Endodermal cell (in vitro differentiated cells): ENCODE results near the gene TMEM209. TPM values are rescaled to one million over a fixed set of nuclear protein-coding genes. Genes with fewer than 3 reads are reported as not detected.

ENCODE experiments used
- DNase-seq: peaks from one replicate; pipeline ENCODE4 v3.0.0-alpha.2; 2017
- H3K27ac ChIP-seq: 2 replicates; pipeline ENCODE4 v1.5.1; 2013; ENCODE audit warnings: mild to moderate bottlenecking, low read depth, low read length, moderate library complexity
- H3K27me3 ChIP-seq: 2 replicates; pipeline ENCODE4 v1.6.1; 2013; ENCODE audit warnings: mild to moderate bottlenecking, low read length, moderate library complexity; ENCODE audit not compliant: insufficient read depth, control insufficient read depth, poor library complexity, severe bottlenecking
- H3K36me3 ChIP-seq: 2 replicates; pipeline ENCODE4 v1.7.0; 2013; ENCODE audit warnings: mild to moderate bottlenecking, low read length, moderate library complexity; ENCODE audit not compliant: control insufficient read depth, insufficient read depth
- H3K4me1 ChIP-seq: one replicate; pipeline ENCODE4 v1.7.0; 2013; ENCODE audit warnings: low read length; ENCODE audit not compliant: control insufficient read depth, insufficient read depth
- H3K4me3 ChIP-seq: 2 replicates; pipeline ENCODE4 v1.5.1; 2013; ENCODE audit warnings: mild to moderate bottlenecking, low read length, moderate library complexity
- H3K9ac ChIP-seq: 2 replicates; pipeline ENCODE4 v1.6.1; 2013; ENCODE audit warnings: mild to moderate bottlenecking, low read length, moderate library complexity; ENCODE audit not compliant: poor library complexity, severe bottlenecking; ENCODE audit errors: extremely low read depth
- H3K9me3 ChIP-seq: 2 replicates; pipeline ENCODE4 v1.6.1; 2013; ENCODE audit warnings: mild to moderate bottlenecking, low read length, moderate library complexity; ENCODE audit not compliant: control insufficient read depth
- H3K27ac Mint-ChIP-seq: 2 replicates; pipeline ENCODE4 v1.8.0; 2020; ENCODE audit warnings: mixed read lengths
- H3K27me3 Mint-ChIP-seq: 2 replicates; pipeline ENCODE4 v1.8.0; 2021; ENCODE audit warnings: mild to moderate bottlenecking, mixed read lengths; ENCODE audit not compliant: insufficient read depth
- H3K36me3 Mint-ChIP-seq: 2 replicates; pipeline ENCODE4 v1.8.0; 2020; ENCODE audit warnings: low read depth, mixed read lengths
- H3K4me1 Mint-ChIP-seq: 2 replicates; pipeline ENCODE4 v1.8.0; 2020; ENCODE audit warnings: mixed read lengths
- H3K4me3 Mint-ChIP-seq: 2 replicates; pipeline ENCODE4 v1.8.0; 2020; ENCODE audit warnings: mild to moderate bottlenecking, moderate library complexity, mixed read lengths
- H3K9me3 Mint-ChIP-seq: 2 replicates; pipeline ENCODE4 v1.8.0; 2020; ENCODE audit warnings: mild to moderate bottlenecking, mixed read lengths
- CTCF ChIP-seq: fragments of 200-600 bp; sonication (generic); conservative IDR thresholded peaks from 2 replicates; pipeline ENCODE4 v1.5.0; 2021; ENCODE audit warnings: antibody characterized with exemption, mild to moderate bottlenecking
- WGBS, 2 experiments: methylation state at CpG; one replicate each; pipeline versions ENCODE4 v1.1.5 to v1.1.7; 2013; ENCODE audit warnings: missing lambda C conversion rate in 2 of 2, mixed read lengths in 1 of 2; ENCODE audit not compliant: insufficient coverage in 1 of 2, insufficient read length in 1 of 2; 5-methylcytosine and 5-hydroxymethylcytosine counted together
- total RNA-seq, 2 donors: library from RNA; stranded (reverse); fragmentation: NEBNext Ultra II Directional in 1 of 2; extraction: Animal tissue kit (Norgen Biotek cat#: 25700) in 1 of 2; gene quantifications; 2 replicates in 1 of 2; 3 replicates in 1 of 2; pipeline ENCODE4 v1.2.1, GENCODE V29; 2021

Gene TMEM209
- total RNA-seq, 2 donors from 2014 or later = 30.9 to 37.9 TPM

- peak; percentile 88 for DNase-seq
- peaks cover 10% of the 10 kb centered on the region for H3K36me3 ChIP-seq
- 86 to 96% methylated on average over 19 to 31 of the region's 31 CpGs for WGBS, 2 experiments
- H3K4me1 ChIP-seq = no peaks in the 10 kb centered on the region
- Mint-ChIP-seq H3K27ac (peak overlapping the region; percentile 13), H3K4me1 (no peaks in the 10 kb centered on the region), H3K36me3 (peaks cover 28% of the 10 kb centered on the region), H3K9me3 (peaks cover 14% of the 10 kb centered on the region), H3K27me3 (no peaks in the 10 kb centered on the region), H3K4me3 (no peak overlapping the region)
- no peaks in the 10 kb centered on the region for H3K27me3 ChIP-seq
- no peak overlapping the region for H3K27ac ChIP-seq
- H3K9ac ChIP-seq = no peak overlapping the region
- TF ChIP-seq CTCF = peak; percentile 81
- H3K9me3 ChIP-seq = peaks cover 4% of the 10 kb centered on the region
- H3K4me3 ChIP-seq = no peak overlapping the region
These were observed 50.5 kb downstream of the TMEM209 start for GRCh38 chr7:130154501-130155317.

- DNase-seq = peak; percentile 56
- Mint-ChIP-seq H3K36me3 (peaks cover 23% of the 10 kb centered on the region), H3K4me1 (no peaks in the 10 kb centered on the region), H3K27me3 (no peaks in the 10 kb centered on the region), H3K4me3 (no peak overlapping the region), H3K9me3 (peaks cover 14% of the 10 kb centered on the region), H3K27ac (no peak overlapping the region)
- 91% methylated on average over 6 of the region's 6 CpGs; no CpG with 5 or more reads in 1 of the 2 experiments for WGBS, 2 experiments
- Histone ChIP-seq H3K27me3 (no peaks in the 10 kb centered on the region), H3K27ac (no peak overlapping the region), H3K9me3 (peaks cover 4% of the 10 kb centered on the region), H3K4me3 (no peak overlapping the region), H3K9ac (no peak overlapping the region), H3K4me1 (no peaks in the 10 kb centered on the region), H3K36me3 (peaks cover 4% of the 10 kb centered on the region)
- TF ChIP-seq CTCF = no peak
These were observed 51.1 kb downstream of the TMEM209 start for GRCh38 chr7:130154131-130154500.

DNA sequence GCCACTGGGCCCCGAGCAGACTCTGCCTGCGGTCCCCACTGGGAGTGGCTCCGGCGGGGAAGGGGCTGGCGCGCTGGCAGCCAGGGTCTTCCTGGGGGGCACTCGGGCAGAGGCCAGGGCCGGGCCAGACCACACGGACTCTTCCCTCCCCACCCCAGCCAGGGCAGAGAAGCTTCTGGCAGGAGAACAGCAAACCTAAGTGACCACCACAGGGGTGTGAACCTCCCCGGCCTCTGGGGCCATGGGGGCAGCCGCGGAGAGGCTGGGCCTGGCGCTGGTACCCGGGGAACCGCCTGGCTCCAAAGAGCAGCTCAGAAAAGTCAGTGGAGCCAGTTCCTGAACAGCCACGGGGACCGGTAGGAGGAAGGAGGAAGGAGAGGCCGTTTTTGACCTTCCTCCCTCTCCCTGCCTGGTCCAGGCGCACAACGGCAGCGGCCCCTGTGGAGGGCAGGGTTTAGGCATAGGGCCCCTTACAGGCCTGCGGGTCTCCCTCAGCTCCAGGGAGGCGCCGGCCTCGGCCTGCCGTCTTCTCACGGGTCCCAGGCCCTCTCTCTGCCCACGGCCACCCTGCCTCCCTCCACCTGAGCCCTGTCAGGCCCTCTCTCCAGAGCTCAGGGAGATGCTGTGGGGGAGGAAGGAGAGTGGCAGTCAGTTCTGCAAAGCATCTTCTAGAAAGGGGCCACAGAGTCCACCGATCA, 51.8 kb downstream of the TMEM209 start:
- Mint-ChIP-seq H3K36me3 (peaks cover 18% of the 10 kb centered on the region), H3K27ac (no peak overlapping the region), H3K27me3 (no peaks in the 10 kb centered on the region), H3K4me3 (no peak overlapping the region), H3K9me3 (peaks cover 14% of the 10 kb centered on the region), H3K4me1 (no peaks in the 10 kb centered on the region)
- no peak overlapping the region for H3K4me3 ChIP-seq
- H3K9me3 ChIP-seq = peaks cover 4% of the 10 kb centered on the region
- WGBS, 2 experiments = 91 to 92% methylated on average over 10 to 29 of the region's 29 CpGs
- H3K36me3 ChIP-seq = no peaks in the 10 kb centered on the region
- H3K9ac ChIP-seq = no peak overlapping the region
- no peaks in the 10 kb centered on the region for H3K27me3 ChIP-seq
- peak; percentile 53 for DNase-seq
- TF ChIP-seq CTCF = no peak
- H3K27ac ChIP-seq = peak overlapping the region; percentile 53
- H3K4me1 ChIP-seq = no peaks in the 10 kb centered on the region
